OCI-LY7 (cell line): ENCODE data around the gene COL23A1. TPM values are rescaled to one million over a fixed set of nuclear protein-coding genes. Genes with fewer than 3 reads are reported as not detected.

Experiments used
- BruUV-seq: library from RNA; stranded (reverse); fragments of 400-500 nt; replicated peaks from 2 replicates; lab custom pipeline; 2021; lab: Mats Ljungman, UMichigan
- CTCF ChIA-PET: fragments of 300-600 bp; sonication (Branson Sonifier 250); formaldehyde crosslinking; loops from one replicate; lab custom pipeline; 2022; ENCODE audit warnings: antibody characterized with exemption; ENCODE audit not compliant: unreplicated experiment; lab: Charles Lee
- POLR2A ChIA-PET: fragments of 300-600 bp; sonication (Branson Sonifier 250); formaldehyde crosslinking; loops from one replicate; lab custom pipeline; 2022; ENCODE audit warnings: antibody characterized with exemption; lab: Charles Lee
- DNase-seq: peaks from one replicate; pipeline ENCODE4 v3.0.0-alpha.2; 2015; ENCODE audit warnings: low spot score
- H2AFZ ChIP-seq: fragments of 200-600 bp; sonication (generic), shearing (Covaris generic); 2 replicates; pipeline ENCODE4 v1.6.1; 2014; ENCODE audit warnings: mild to moderate bottlenecking, antibody characterized with exemption, low read length, moderate library complexity
- H3K27ac ChIP-seq: fragments of 200-600 bp; sonication (generic); 2 replicates; pipeline ENCODE4 v1.5.1; 2014; ENCODE audit warnings: mixed run types, low read depth, mild to moderate bottlenecking, moderate library complexity, low read length, inconsistent platforms; ENCODE audit not compliant: poor library complexity, severe bottlenecking
- H3K36me3 ChIP-seq: fragments of 200-600 bp; sonication (generic); 2 replicates; pipeline ENCODE4 v1.6.1; 2014; ENCODE audit warnings: mild to moderate bottlenecking, antibody characterized with exemption, low read length, moderate library complexity, mixed read lengths; ENCODE audit not compliant: insufficient read depth
- H3K4me1 ChIP-seq: fragments of 200-600 bp; sonication (generic); 2 replicates; pipeline ENCODE4 v1.5.1; 2014; ENCODE audit warnings: mild to moderate bottlenecking, low read length; ENCODE audit not compliant: insufficient read depth, poor library complexity, severe bottlenecking
- H3K4me2 ChIP-seq: fragments of 200-600 bp; sonication (generic); 2 replicates; pipeline ENCODE4 v1.6.1; 2014; ENCODE audit warnings: mild to moderate bottlenecking, low read length
- H3K4me3 ChIP-seq: fragments of 200-600 bp; sonication (generic); 2 replicates; pipeline ENCODE4 v1.5.1; 2014; ENCODE audit warnings: mild to moderate bottlenecking, low read depth, low read length; ENCODE audit not compliant: poor library complexity, severe bottlenecking
- H3K79me2 ChIP-seq: fragments of 200-600 bp; sonication (generic); 2 replicates; pipeline ENCODE4 v1.6.1; 2016; ENCODE audit warnings: low read depth, mild to moderate bottlenecking, low read length, moderate library complexity, mixed read lengths; ENCODE audit not compliant: insufficient read depth
- H3K9me2 ChIP-seq: fragments of 200-600 bp; sonication (generic); 2 replicates; pipeline ENCODE4 v1.6.1; 2016; ENCODE audit warnings: mild to moderate bottlenecking, low read length, mixed read lengths; ENCODE audit not compliant: insufficient read depth
- H3K9me3 ChIP-seq: fragments of 200-600 bp; sonication (generic); 2 replicates; pipeline ENCODE4 v1.6.1; 2014; ENCODE audit warnings: mild to moderate bottlenecking, mixed run types, low read length, mixed read lengths
- H4K20me1 ChIP-seq: fragments of 200-600 bp; sonication (generic); 2 replicates; pipeline ENCODE4 v1.6.1; 2014; ENCODE audit warnings: mild to moderate bottlenecking, antibody characterized with exemption, low read length, moderate library complexity, mixed read lengths; ENCODE audit not compliant: insufficient read depth
- EZH2phosphoT487 ChIP-seq: fragments of 200-600 bp; sonication (generic); IDR thresholded peaks from 2 replicates; pipeline ENCODE4 v1.6.1; 2018; ENCODE audit warnings: low read depth, borderline replicate concordance, mild to moderate bottlenecking, mixed run types, antibody characterized with exemption, low read length, moderate library complexity, mixed read lengths
- intact Hi-C: fragments of 100-400 bp; cut with micrococcal nuclease; formaldehyde crosslinking; loops from one replicate; pipeline ENCODE4 v1.10.0; 2022; ENCODE audit not compliant: unreplicated experiment
- total RNA-seq, 2 experiments: library from RNA; depleted of rRNA in 1 of 2; stranded (reverse); fragments of >200 nt in 1 of 2; shearing (Covaris generic) in 1 of 2; gene quantifications; 2 replicates each; pipeline ENCODE4 v1.2.3, GENCODE V29; 2014 to 2022
- TF ChIP-seq, protein P1 (sequence below): fragments of 200-600 bp; sonication (generic); conservative IDR thresholded peaks from 2 replicates; pipeline ENCODE4 v1.5.1; 2014; ENCODE audit warnings: mild to moderate bottlenecking, antibody characterized with exemption, low read length, moderate library complexity, mixed read lengths

The COL23A1 gene
- total RNA-seq, 2 experiments from 2014 or later = 0.53 TPM; not detected in 1

DNA sequence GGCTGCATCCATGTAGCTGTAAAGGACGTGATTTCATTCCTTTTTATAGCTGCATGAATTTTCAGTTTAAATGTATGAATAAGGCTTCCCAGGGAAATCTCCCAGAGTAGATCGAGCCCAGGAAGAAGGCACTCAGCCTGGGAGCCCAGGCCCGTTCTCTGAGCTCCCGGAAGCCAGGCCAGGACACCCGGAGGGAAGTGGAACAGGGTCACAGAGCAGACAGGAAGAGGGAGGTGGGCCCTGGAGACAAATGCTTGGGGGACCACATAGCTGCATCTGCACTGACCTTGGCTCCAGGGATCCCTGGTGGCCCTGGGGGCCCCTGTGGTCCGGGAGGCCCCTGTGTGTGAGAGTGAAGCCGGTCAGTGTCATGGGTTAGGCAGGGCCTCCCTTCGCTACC, 337.9 kb downstream of the COL23A1 start:
- Histone ChIP-seq H2AFZ (peak overlapping the region; percentile 76), H3K4me3 (no peak overlapping the region), H4K20me1 (no peaks in the 10 kb centered on the region), H3K79me2 (no peaks in the 10 kb centered on the region), H3K9me2 (no peaks in the 10 kb centered on the region), H3K4me2 (peak overlapping the region; percentile 31; the same call in 1 of the 2 replicates), H3K27ac (no peak overlapping the region), H3K4me1 (peaks cover 24% of the 10 kb centered on the region), H3K36me3 (no peaks in the 10 kb centered on the region), H3K9me3 (no peaks in the 10 kb centered on the region)
- peak; percentile 31 for DNase-seq
- intact Hi-C loops = no loop called here
- ChIA-PET POLR2A (interaction anchor here (3.1 kb wide), 1 partner anchor 13 kb away, joined by 22 read pairs; no protein-coding TSS in a partner anchor), CTCF (no interaction called here)
- no peak for TF ChIP-seq EZH2phosphoT487
- TF ChIP-seq, protein P1, sequence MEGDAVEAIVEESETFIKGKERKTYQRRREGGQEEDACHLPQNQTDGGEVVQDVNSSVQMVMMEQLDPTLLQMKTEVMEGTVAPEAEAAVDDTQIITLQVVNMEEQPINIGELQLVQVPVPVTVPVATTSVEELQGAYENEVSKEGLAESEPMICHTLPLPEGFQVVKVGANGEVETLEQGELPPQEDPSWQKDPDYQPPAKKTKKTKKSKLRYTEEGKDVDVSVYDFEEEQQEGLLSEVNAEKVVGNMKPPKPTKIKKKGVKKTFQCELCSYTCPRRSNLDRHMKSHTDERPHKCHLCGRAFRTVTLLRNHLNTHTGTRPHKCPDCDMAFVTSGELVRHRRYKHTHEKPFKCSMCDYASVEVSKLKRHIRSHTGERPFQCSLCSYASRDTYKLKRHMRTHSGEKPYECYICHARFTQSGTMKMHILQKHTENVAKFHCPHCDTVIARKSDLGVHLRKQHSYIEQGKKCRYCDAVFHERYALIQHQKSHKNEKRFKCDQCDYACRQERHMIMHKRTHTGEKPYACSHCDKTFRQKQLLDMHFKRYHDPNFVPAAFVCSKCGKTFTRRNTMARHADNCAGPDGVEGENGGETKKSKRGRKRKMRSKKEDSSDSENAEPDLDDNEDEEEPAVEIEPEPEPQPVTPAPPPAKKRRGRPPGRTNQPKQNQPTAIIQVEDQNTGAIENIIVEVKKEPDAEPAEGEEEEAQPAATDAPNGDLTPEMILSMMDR = no peak
- no TSS peak for BruUV-seq

GRCh38 chr5:178250263-178250662, 339.9 kb downstream of the COL23A1 start:
- peak overlapping the region; percentile 26; the same call in 1 of the 2 replicates for H3K4me2 ChIP-seq
- H3K9me2 ChIP-seq = no peaks in the 10 kb centered on the region
- no peaks in the 10 kb centered on the region for H3K36me3 ChIP-seq
- peaks cover 24% of the 10 kb centered on the region for H3K4me1 ChIP-seq
- intact Hi-C loops = no loop called here
- TF ChIP-seq, protein P1 = no peak
- no peak for TF ChIP-seq EZH2phosphoT487
- BruUV-seq = no TSS peak
- peak overlapping the region; percentile 18; the same call in 1 of the 2 replicates for H2AFZ ChIP-seq
- DNase-seq = peak; percentile 37
- H3K4me3 ChIP-seq = no peak overlapping the region
- H3K9me3 ChIP-seq = no peaks in the 10 kb centered on the region
- ChIA-PET CTCF (interaction anchor here (1.2 kb wide), 1 partner anchor 15 kb away, joined by 3 read pairs; no protein-coding TSS in a partner anchor), POLR2A (interaction anchor here (0.6 to 3.1 kb wide), 4 partner anchors 10 to 79 kb away, joined by 3 to 22 read pairs (median 4); no protein-coding TSS in a partner anchor)
- H4K20me1 ChIP-seq = no peaks in the 10 kb centered on the region
- H3K27ac ChIP-seq = no peak overlapping the region
- H3K79me2 ChIP-seq = no peaks in the 10 kb centered on the region
